Activated B cell treated with CpG ODN at 0.5 μM for 24 hours (primary cell): ENCODE results near the gene MIP. TPM values are rescaled to one million over a fixed set of nuclear protein-coding genes. Genes with fewer than 3 reads are reported as not detected.

Experiments
- ATAC-seq: fragments of 200-7000 bp; cut with Tn5 transposase; one replicate; pipeline ENCODE4 v1.10.0; 2021; ENCODE audit warnings: low read depth, mild to moderate bottlenecking, moderate library complexity
- CTCF ChIA-PET: fragments of 350-600 bp; sonication (Branson Sonifier 250); formaldehyde crosslinking; loops from one replicate; lab custom pipeline; 2021; ENCODE audit warnings: antibody characterized with exemption; lab: Charles Lee
- POLR2A ChIA-PET: fragments of 350-600 bp; sonication (Branson Sonifier 250); formaldehyde crosslinking; loops from one replicate; lab custom pipeline; 2021; ENCODE audit warnings: antibody characterized with exemption; lab: Charles Lee
- DNase-seq: peaks from one replicate; pipeline ENCODE4 v3.0.0; 2022
- H3K27ac Mint-ChIP-seq: one replicate; pipeline ENCODE4 v1.8.0; 2020; ENCODE audit warnings: mixed read lengths
- H3K27me3 Mint-ChIP-seq: one replicate; pipeline ENCODE4 v1.8.0; 2021; ENCODE audit warnings: mixed read lengths
- H3K36me3 Mint-ChIP-seq: one replicate; pipeline ENCODE4 v1.8.0; 2021; ENCODE audit warnings: low read depth, mixed read lengths
- H3K4me1 Mint-ChIP-seq: one replicate; pipeline ENCODE4 v1.8.0; 2021; ENCODE audit warnings: mixed read lengths
- H3K4me3 Mint-ChIP-seq: one replicate; pipeline ENCODE4 v1.8.0; 2020; ENCODE audit warnings: mild to moderate bottlenecking, mixed read lengths
- H3K9me3 Mint-ChIP-seq: one replicate; pipeline ENCODE4 v1.8.0; 2020; ENCODE audit warnings: mixed read lengths
- CTCF ChIP-seq: fragments of 200-600 bp; IDR thresholded peaks from one replicate; pipeline ENCODE4 v1.8.0; 2022; ENCODE audit warnings: antibody characterized with exemption, mild to moderate bottlenecking
- intact Hi-C: fragments of 100-400 bp; cut with micrococcal nuclease; formaldehyde crosslinking; loops from one replicate; pipeline ENCODE4 v1.15.1; 2024
- total RNA-seq: library from RNA; stranded (reverse); gene quantifications from 2 replicates; pipeline ENCODE4 v1.2.3, GENCODE V29; 2022

The MIP gene
- total RNA-seq, 1 donor from 2014 or later, result not detected

- Mint-ChIP-seq H3K9me3 (no peaks in the 10 kb centered on the region), H3K36me3 (peaks cover 16% of the 10 kb centered on the region), H3K27ac (no peak overlapping the region), H3K4me3 (no peak overlapping the region), H3K27me3 (no peaks in the 10 kb centered on the region), H3K4me1 (peaks cover 16% of the 10 kb centered on the region)
- ATAC-seq (no peak), DNase-seq (no peak)
- POLR2A ChIA-PET, result interaction anchor here (0.7 kb wide), 2 partner anchors 13 to 241 kb away, joined by 7 read pairs; partner anchors contain the start of gene GLS2
- TF ChIP-seq CTCF, result no peak
- intact Hi-C loops, result no loop called here
- CTCF ChIA-PET, result no interaction called here
Observed at GRCh38 chr12:56474389-56474788, 19.9 kb upstream of the MIP start.

GRCh38 chr12:56469007-56469930 lies 14.8 kb upstream of the MIP start:
- peaks cover 32% of the 10 kb centered on the region for H3K4me1 Mint-ChIP-seq
- POLR2A ChIA-PET, result interaction anchor here (0.5 to 3.8 kb wide), 13 partner anchors 11 to 659 kb away, joined by 3 to 18 read pairs (median 5); partner anchors contain the start of genes GLS2, IL23A, LRP1 and RBMS2

GRCh38 chr12:56468216-56469006 lies 14.0 kb upstream of the MIP start, which contains the start of gene SPRYD4:
Gene SPRYD4 (plus strand): TSS chr12:56468578. CDS start chr12:56468592, 14 bp downstream.
- intact Hi-C loops, result loop anchor here (1.0 to 2.0 kb wide), 12 partner anchors 19 to 730 kb away; partner anchors contain the start of genes CS, PAN2, PYM1 and RNF41
- peak; percentile 92 for DNase-seq
- peak within 1 kb of the TSS; percentile 94 for H3K4me3 Mint-ChIP-seq
- peak; percentile 90 for ATAC-seq
- no peaks in the 10 kb centered on the region for H3K27me3 Mint-ChIP-seq
- no peaks in the 10 kb centered on the region for H3K9me3 Mint-ChIP-seq
- H3K27ac Mint-ChIP-seq, result peak within 1 kb of the TSS; percentile 94
- peaks cover 36% of the 10 kb centered on the region for H3K4me1 Mint-ChIP-seq
- H3K36me3 Mint-ChIP-seq, result peaks cover 20% of the 10 kb centered on the region
- POLR2A ChIA-PET, result interaction anchor here (0.5 to 3.8 kb wide), 15 partner anchors 12 to 352 kb away, joined by 3 to 18 read pairs (median 4); partner anchors contain the start of genes CNPY2, CS, ESYT1 and IL23A
- no peak for TF ChIP-seq CTCF
- CTCF ChIA-PET, result no interaction called here

More at GRCh38 chr12:56469007-56469930, 14.8 kb upstream of the MIP start:
- peak overlapping the region; percentile 94 for H3K27ac Mint-ChIP-seq
- TF ChIP-seq CTCF, result no peak
- peaks cover 23% of the 10 kb centered on the region for H3K36me3 Mint-ChIP-seq
- DNase-seq (no peak), ATAC-seq (no peak)
- peak overlapping the region; percentile 94 for H3K4me3 Mint-ChIP-seq
- intact Hi-C loops, result loop anchor here (2.0 kb wide), 1 partner anchor 730 kb away; no protein-coding TSS in a partner anchor
- no peaks in the 10 kb centered on the region for H3K9me3 Mint-ChIP-seq
- H3K27me3 Mint-ChIP-seq, result no peaks in the 10 kb centered on the region
- CTCF ChIA-PET, result no interaction called here

GRCh38 chr12:56462565-56462964 lies 8.1 kb upstream of the MIP start:
- CTCF ChIA-PET, result interaction anchor here (0.9 to 4.9 kb wide), 7 partner anchors 12 to 416 kb away, joined by 3 to 51 read pairs (median 9); partner anchors contain the start of genes CNPY2, STAT2 and TIMELESS
- Mint-ChIP-seq H3K9me3 (no peaks in the 10 kb centered on the region), H3K27ac (no peak overlapping the region), H3K27me3 (no peaks in the 10 kb centered on the region), H3K36me3 (no peaks in the 10 kb centered on the region), H3K4me3 (no peak overlapping the region), H3K4me1 (peaks cover 24% of the 10 kb centered on the region)
- no peak for TF ChIP-seq CTCF
- ATAC-seq, result no peak
- no peak for DNase-seq
- POLR2A ChIA-PET, result interaction anchor here (0.6 to 5.8 kb wide), 3 partner anchors 104 to 147 kb away, joined by 3 to 47 read pairs (median 16); partner anchors contain the start of genes CNPY2 and STAT2
- intact Hi-C loops, result no loop called here
